SU-DHL-6 (cell line): ENCODE results near the gene GPR26.

Experiments
- CTCF ChIP-seq: fragments of 200-600 bp; sonication (generic); IDR thresholded peaks from one replicate; pipeline ENCODE4 v1.5.1; 2017; ENCODE audit warnings: antibody characterized with exemption, mild to moderate bottlenecking, low read length, moderate library complexity; ENCODE audit not compliant: insufficient read depth, poor library complexity, severe bottlenecking
- EZH2phosphoT487 ChIP-seq: fragments of 200-600 bp; sonication (generic), shearing (Covaris generic); conservative IDR thresholded peaks from 2 replicates; pipeline ENCODE4 v1.6.1; 2018; ENCODE audit warnings: mild to moderate bottlenecking, antibody characterized with exemption, low read length, moderate library complexity, mixed read lengths

DNA sequence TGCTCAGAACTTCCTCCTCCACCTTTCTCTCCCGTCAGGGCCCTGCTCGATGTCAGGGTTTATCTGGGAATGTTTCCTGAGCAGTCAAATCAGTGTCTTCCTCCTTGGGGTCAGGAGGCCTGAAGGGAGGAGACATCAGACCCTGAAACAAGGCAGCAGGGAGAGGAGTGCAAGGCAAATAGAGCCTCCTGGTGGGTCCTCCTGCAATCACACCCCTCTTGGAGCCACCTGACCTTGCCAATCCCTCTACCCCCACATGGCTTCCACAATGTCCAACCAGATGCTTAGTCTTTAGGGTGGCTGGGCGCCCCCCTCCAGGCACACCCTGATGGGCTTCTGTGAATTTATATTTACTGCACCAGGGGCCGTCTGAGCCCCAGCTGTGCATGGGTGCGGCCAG lies 12.2 kb downstream of the GPR26 start:
- no peak for TF ChIP-seq CTCF
- no peak for TF ChIP-seq EZH2phosphoT487
